HG02571 (cell line): ENCODE measurements around the gene OR4N2.
"Not testable (repeated sequence)": the region's sequence is repeated elsewhere in the genome, so short reads cannot be mapped to it uniquely, and the experiment has no call there.

Source experiments
- ATAC-seq: cut with Tn5 transposase; IDR thresholded peaks from one replicate; pipeline ENCODE4 v1.9.1; 2021; ENCODE audit warnings: mild to moderate bottlenecking, moderate library complexity; ENCODE audit not compliant: unreplicated experiment

Gene OR4N2

DNA sequence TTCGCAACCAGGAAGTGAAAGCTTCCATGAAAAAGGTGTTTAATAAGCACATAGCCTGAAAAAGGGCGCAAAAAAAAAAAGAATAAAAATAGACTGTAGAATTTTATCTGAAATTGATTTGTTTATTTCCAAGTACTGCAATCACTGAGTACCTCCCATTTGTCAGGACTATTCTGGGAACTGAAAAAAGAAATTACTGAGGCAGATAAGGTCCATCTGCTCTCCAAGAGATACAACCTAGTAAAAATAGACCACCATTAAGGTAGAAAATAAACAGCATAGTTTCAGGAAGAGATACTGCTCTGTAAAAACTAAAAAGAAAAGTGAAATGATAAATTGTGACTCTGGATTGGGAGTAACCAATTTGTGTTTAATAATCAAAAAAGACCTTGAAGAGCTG, 24.7 kb downstream of the OR4N2 start:
- no peak for ATAC-seq

DNA sequence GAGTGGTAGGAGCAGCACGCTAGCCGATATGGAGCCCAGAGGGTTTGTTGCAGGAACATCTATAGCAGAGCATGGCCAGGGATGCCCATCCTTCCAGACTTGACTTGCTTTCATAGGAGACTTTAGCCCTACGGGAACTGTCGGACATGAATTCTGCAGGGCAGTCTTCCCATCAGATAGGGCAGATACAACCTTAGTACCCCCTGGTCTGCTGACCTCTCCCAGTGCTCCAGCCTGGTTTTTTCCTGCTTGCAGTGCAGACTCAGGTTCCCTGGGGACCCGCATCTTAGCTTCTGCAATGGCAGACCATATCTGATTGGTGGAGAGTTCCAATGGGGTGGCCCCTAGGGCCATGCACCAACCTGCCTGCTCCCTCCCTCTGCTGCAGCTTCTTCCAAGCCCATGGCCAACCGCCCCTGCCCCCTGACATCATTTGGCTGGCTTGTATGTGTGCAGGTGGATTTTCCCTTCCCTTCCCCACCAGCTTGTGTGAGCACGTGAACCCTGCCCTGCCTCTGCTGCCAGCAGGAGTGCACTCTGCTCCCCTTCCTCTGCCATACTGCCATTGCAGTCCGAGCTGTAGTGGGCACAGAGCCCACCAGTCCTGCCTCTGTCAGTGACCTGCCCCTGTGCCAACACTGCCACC, 30.8 kb downstream of the OR4N2 start:
- ATAC-seq: not testable (repeated sequence)

- no peak for ATAC-seq
Measured at GRCh38 chr14:19838433-19838832, 34.9 kb downstream of the OR4N2 start.

DNA sequence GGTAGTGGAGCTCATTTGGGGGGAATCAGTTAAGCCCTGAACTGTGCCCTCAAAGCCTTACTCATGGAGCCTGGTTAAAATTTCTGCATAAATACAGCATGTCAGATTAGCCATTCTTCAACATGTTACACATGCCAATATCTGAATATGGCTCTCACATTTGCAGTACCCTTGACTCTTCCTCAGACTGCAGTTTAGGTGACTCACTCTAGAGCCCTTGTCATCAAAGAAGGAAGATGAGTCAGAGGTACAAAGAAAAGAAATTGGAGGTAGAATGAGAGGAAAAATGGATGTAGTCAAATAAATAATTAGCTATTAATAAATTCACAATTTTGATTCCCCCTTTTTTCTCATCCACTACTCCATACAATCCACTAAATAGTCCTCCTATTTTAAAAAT, 47.8 kb downstream of the OR4N2 start:
- ATAC-seq: no peak

- not testable (repeated sequence) for ATAC-seq
Measured at GRCh38 chr14:19866061-19866669, 62.6 kb downstream of the OR4N2 start.

- ATAC-seq: no peak
Measured at GRCh38 chr14:19873178-19873577, 69.6 kb downstream of the OR4N2 start.

DNA sequence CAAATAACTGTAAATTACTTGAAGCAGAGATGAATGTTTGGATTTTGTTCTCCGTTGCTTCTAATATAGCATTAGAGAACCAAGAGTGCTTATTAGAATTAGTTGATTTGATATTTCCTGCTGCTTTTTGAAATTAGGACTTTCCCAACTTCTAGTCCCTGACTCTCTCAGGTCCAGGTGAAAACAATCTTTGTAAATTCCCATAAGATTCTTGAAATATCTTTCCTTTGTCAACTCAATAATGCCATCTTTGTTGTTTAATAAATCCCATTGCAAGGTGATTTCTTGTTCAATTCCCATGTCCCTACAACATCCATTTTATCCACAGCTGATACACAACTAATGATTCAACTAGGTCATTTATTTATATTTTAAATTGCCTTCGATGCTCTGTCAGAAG, 71.3 kb downstream of the OR4N2 start, which contains the start of gene OR4K2:
Gene OR4K2, plus strand, starts transcription at position 301 of the 400 bp plus-strand sequence. CDS start 1,126 bp downstream, outside the sequence.
- no peak for ATAC-seq

GRCh38 chr14:19878029-19878642, 74.6 kb downstream of the OR4N2 start:
- no peak for ATAC-seq
